ENCODE data around the gene A4GALT. TPM values are rescaled to one million over a fixed set of nuclear protein-coding genes. Genes with fewer than 3 reads are reported as not detected.

The A4GALT gene
- total and polyA plus RNA-seq, 2 experiments from 2014 or later: 7.0 to 16.2 TPM

DNA sequence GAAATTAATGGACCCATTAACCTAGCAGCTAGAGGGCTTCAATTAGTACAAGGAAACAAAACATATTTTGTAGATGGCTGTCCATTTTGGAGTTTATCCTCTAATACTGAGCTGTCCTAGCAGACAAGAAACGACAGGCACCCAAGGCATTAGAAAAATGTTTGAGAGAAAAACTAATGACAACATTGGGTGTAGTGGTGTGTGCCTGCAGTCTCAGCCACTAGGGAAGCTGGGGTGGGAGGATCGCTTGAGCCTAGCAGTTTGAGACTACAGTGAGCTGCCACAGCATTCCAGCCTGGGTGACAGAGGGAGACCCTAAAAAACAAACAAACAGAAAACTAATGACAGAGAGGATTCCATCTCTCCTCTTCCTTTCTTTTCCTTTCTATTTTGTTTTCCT is 1.5 kb downstream of the A4GALT start:
- Histone ChIP-seq H3K79me2 (replicated peaks; ENCODE audit: insufficient read depth) (peaks cover 4% of the 10 kb centered on the region), H3K27ac (ENCODE audit: low read depth) (no peak overlapping the region), H3K4me1 (ENCODE audit: insufficient read depth) (peaks cover 30% of the 10 kb centered on the region), H3K9me2 (ENCODE audit: insufficient read depth) (no peaks in the 10 kb centered on the region), H3F3A (replicated peaks; ENCODE audit: low read depth) (peaks cover 3% of the 10 kb centered on the region; the same call in 1 of the 2 replicates), H4K20me1 (replicated peaks; ENCODE audit: insufficient read depth) (no peaks in the 10 kb centered on the region; the same call in 1 of the 2 replicates), H3K36me3 (ENCODE audit: insufficient read depth) (no peaks in the 10 kb centered on the region), H3K4me2 (peak overlapping the region; percentile 90), H2AFZ (no peak overlapping the region), H3K27me3 (ENCODE audit: insufficient read depth) (peaks cover 26% of the 10 kb centered on the region), H3K4me3 (peak overlapping the region; percentile 78)
- ATAC-seq (no peak), DNase-seq (ENCODE audit: low spot score) (peak; percentile 27)
- H3K9me3 Mint-ChIP-seq: no peaks in the 10 kb centered on the region
- peak overlapping the region; percentile 84 for H3K4me3 Mint-ChIP-seq
- H3K4me1 Mint-ChIP-seq: peaks cover 29% of the 10 kb centered on the region
- peaks cover 45% of the 10 kb centered on the region for H3K27me3 Mint-ChIP-seq (ENCODE audit: insufficient read depth, low read depth, poor library complexity)
- no peak overlapping the region for H3K27ac Mint-ChIP-seq
- TF ChIP-seq STAT1 (IDR thresholded peaks at IDR 0.05; ENCODE audit: unreplicated experiment): no peak
- TF ChIP-seq ETS1 (IDR thresholded peaks at IDR 0.05): no peak
- TF ChIP-seq ZNF114 (CRISPR knock-in tag; IDR thresholded peaks at IDR 0.05): no peak
- TF ChIP-seq NANOG (IDR thresholded peaks at IDR 0.05; ENCODE audit: borderline replicate concordance): no peak
- no peak for TF ChIP-seq JUNB (IDR thresholded peaks at IDR 0.05; ENCODE audit: unreplicated experiment)
- TF ChIP-seq EZH2phosphoT487 (IDR thresholded peaks at IDR 0.05; ENCODE audit: unreplicated experiment): no peak
- H3K36me3 Mint-ChIP-seq (ENCODE audit: low read depth): no peaks in the 10 kb centered on the region; the same call in 2 of the 3 replicates

- Histone ChIP-seq H3K27ac (ENCODE audit: low read depth) (peak overlapping the region; percentile 59; the same call in 1 of the 2 replicates), H3F3A (replicated peaks; ENCODE audit: low read depth) (peaks cover 3% of the 10 kb centered on the region; the same call in 1 of the 2 replicates), H3K36me3 (ENCODE audit: insufficient read depth) (no peaks in the 10 kb centered on the region), H3K4me3 (0 out of 2 replicates have a peak overlapping the region, but pooled peaks have one; percentile 21), H3K27me3 (ENCODE audit: insufficient read depth) (peaks cover 26% of the 10 kb centered on the region), H3K9me2 (ENCODE audit: insufficient read depth) (no peaks in the 10 kb centered on the region), H2AFZ (no peak overlapping the region), H3K79me2 (replicated peaks; ENCODE audit: insufficient read depth) (peaks cover 4% of the 10 kb centered on the region), H3K4me2 (peak overlapping the region; percentile 67), H3K4me1 (ENCODE audit: insufficient read depth) (peaks cover 30% of the 10 kb centered on the region), H4K20me1 (replicated peaks; ENCODE audit: insufficient read depth) (no peaks in the 10 kb centered on the region; the same call in 1 of the 2 replicates)
- H3K27me3 Mint-ChIP-seq (ENCODE audit: insufficient read depth, low read depth, poor library complexity): peaks cover 37% of the 10 kb centered on the region
- H3K36me3 Mint-ChIP-seq (ENCODE audit: low read depth): no peaks in the 10 kb centered on the region; the same call in 2 of the 3 replicates
- ATAC-seq (peak; percentile 19), DNase-seq (ENCODE audit: low spot score) (peak; percentile 75)
- H3K9me3 Mint-ChIP-seq: no peaks in the 10 kb centered on the region
- no peak overlapping the region for H3K27ac Mint-ChIP-seq
- no peak overlapping the region; the same call in 2 of the 3 replicates for H3K4me3 Mint-ChIP-seq
- TF ChIP-seq EZH2 (IDR thresholded peaks at IDR 0.05; ENCODE audit: low read depth, unreplicated experiment): no peak
- peaks cover 29% of the 10 kb centered on the region for H3K4me1 Mint-ChIP-seq
Measured at GRCh38 chr22:42717197-42717928, 3.3 kb downstream of the A4GALT start.

GRCh38 chr22:42716649-42717127 is 4.0 kb downstream of the A4GALT start:
- Histone ChIP-seq H2AFZ (no peak overlapping the region), H3K9me2 (ENCODE audit: insufficient read depth) (no peaks in the 10 kb centered on the region), H3K27me3 (ENCODE audit: insufficient read depth) (peaks cover 23% of the 10 kb centered on the region), H3K4me3 (0 out of 2 replicates have a peak overlapping the region, but pooled peaks have one; percentile 21), H3K36me3 (ENCODE audit: insufficient read depth) (no peaks in the 10 kb centered on the region), H3K4me1 (ENCODE audit: insufficient read depth) (peaks cover 30% of the 10 kb centered on the region), H4K20me1 (replicated peaks; ENCODE audit: insufficient read depth) (no peaks in the 10 kb centered on the region; the same call in 1 of the 2 replicates), H3K79me2 (replicated peaks; ENCODE audit: insufficient read depth) (peaks cover 4% of the 10 kb centered on the region), H3K4me2 (peak overlapping the region; percentile 67), H3K27ac (ENCODE audit: low read depth) (peak overlapping the region; percentile 59; the same call in 1 of the 2 replicates), H3F3A (replicated peaks; ENCODE audit: low read depth) (peaks cover 3% of the 10 kb centered on the region; the same call in 1 of the 2 replicates)
- peaks cover 31% of the 10 kb centered on the region for H3K27me3 Mint-ChIP-seq (ENCODE audit: insufficient read depth, low read depth, poor library complexity)
- H3K36me3 Mint-ChIP-seq (ENCODE audit: low read depth): no peaks in the 10 kb centered on the region; the same call in 2 of the 3 replicates
- DNase-seq (ENCODE audit: low spot score) (no peak), ATAC-seq (no peak)
- no peak overlapping the region for H3K27ac Mint-ChIP-seq
- H3K4me1 Mint-ChIP-seq: peaks cover 29% of the 10 kb centered on the region
- no peak overlapping the region; the same call in 2 of the 3 replicates for H3K4me3 Mint-ChIP-seq
- no peaks in the 10 kb centered on the region for H3K9me3 Mint-ChIP-seq
- TF ChIP-seq REST (IDR thresholded peaks at IDR 0.05; ENCODE audit: unreplicated experiment): no peak
- no peak for TF ChIP-seq ZNF331 (CRISPR knock-in tag; IDR thresholded peaks at IDR 0.05; ENCODE audit: low read depth)
- no peak for TF ChIP-seq ETS1 (IDR thresholded peaks at IDR 0.05)
- no peak for TF ChIP-seq EZH2 (IDR thresholded peaks at IDR 0.05; ENCODE audit: low read depth, unreplicated experiment)
